Measurements from ENCODE around the gene MAGEB6B.
"Not testable (repeated sequence)": the region's sequence is repeated elsewhere in the genome, so short reads cannot be mapped to it uniquely, and the experiment has no call there.

The MAGEB6B gene

GRCh38 chrX:26160301-26160700 lies at the start of gene MAGEB6B:
Gene MAGEB6B (plus strand): TSS chrX:26160601. CDS start chrX:26160601, 0 bp downstream.
- DNase-seq, result no peak

GRCh38 chrX:26138274-26138673 lies 22.1 kb upstream of the MAGEB6B start, which contains the start of gene MAGEB18:
Gene MAGEB18 (plus strand): TSS chrX:26138343. CDS start chrX:26138986, 643 bp downstream.
- DNase-seq, result no peak

GRCh38 chrX:26146024-26146423 lies 14.4 kb upstream of the MAGEB6B start:
- no peak for DNase-seq

- DNase-seq, result no peak
Observed at GRCh38 chrX:26192204-26192603, 31.8 kb downstream of the MAGEB6B start, which contains the start of gene MAGEB6. Gene MAGEB6 (plus strand): TSS chrX:26192440. CDS start chrX:26193847, 1,407 bp downstream.

GRCh38 chrX:26203561-26203960 lies 43.2 kb downstream of the MAGEB6B start:
- no peak for DNase-seq

- DNase-seq, result not testable (repeated sequence)
Observed at GRCh38 chrX:26204717-26205116, 44.3 kb downstream of the MAGEB6B start.

- DNase-seq, result no peak
Observed at GRCh38 chrX:26208012-26208411, 47.6 kb downstream of the MAGEB6B start.

Data from NCI-H1417 (cell line).